Neural cell (in vitro differentiated cells): ENCODE measurements around the gene TNFAIP3.

Experiments used
- EP300 ChIP-seq: fragments of 450-650 bp; conservative IDR thresholded peaks from 2 replicates; pipeline ENCODE4 v1.6.1; 2014; ENCODE audit warnings: antibody characterized with exemption, mild to moderate bottlenecking, moderate library complexity; ENCODE audit not compliant: poor library complexity, severe bottlenecking
- EZH2 ChIP-seq: fragments of 200-600, 300-800 bp; shearing (Covaris generic), sonication (generic); IDR thresholded peaks from 2 replicates; pipeline ENCODE4 v1.6.1; 2014; ENCODE audit warnings: antibody characterized with exemption, low read length, borderline replicate concordance, mild to moderate bottlenecking; ENCODE audit not compliant: insufficient read depth, poor library complexity, severe bottlenecking
- POLR2AphosphoS5 ChIP-seq: IDR thresholded peaks from 2 replicates; pipeline ENCODE4 v1.6.1; 2012
- TF ChIP-seq, protein P1 (sequence below): fragments of 450-650 bp; IDR thresholded peaks from 2 replicates; pipeline ENCODE4 v1.5.1; 2014; ENCODE audit warnings: antibody characterized with exemption, mild to moderate bottlenecking, moderate library complexity; ENCODE audit not compliant: poor library complexity, severe bottlenecking

DNA sequence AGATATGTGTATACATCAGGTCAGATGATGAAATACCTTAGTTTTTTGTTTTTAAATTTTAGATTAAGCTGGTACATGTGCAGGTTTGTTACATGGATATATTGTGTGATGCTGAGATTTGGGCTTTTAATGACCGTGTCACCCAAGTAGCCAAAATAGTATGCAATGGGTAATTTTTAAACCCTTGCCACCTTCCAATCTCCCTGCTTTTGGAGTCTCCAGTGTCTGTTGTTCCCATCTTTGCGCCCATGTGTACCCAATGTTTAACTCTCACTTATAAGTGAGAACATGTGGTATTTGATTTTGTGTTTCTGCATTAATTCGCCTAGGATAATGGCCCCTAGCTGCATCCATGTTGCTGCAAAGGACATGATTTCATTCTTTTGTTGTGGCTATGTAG is 45.8 kb downstream of the TNFAIP3 start:
- TF ChIP-seq EP300: no peak
- no peak for TF ChIP-seq POLR2AphosphoS5
- TF ChIP-seq, protein P1, sequence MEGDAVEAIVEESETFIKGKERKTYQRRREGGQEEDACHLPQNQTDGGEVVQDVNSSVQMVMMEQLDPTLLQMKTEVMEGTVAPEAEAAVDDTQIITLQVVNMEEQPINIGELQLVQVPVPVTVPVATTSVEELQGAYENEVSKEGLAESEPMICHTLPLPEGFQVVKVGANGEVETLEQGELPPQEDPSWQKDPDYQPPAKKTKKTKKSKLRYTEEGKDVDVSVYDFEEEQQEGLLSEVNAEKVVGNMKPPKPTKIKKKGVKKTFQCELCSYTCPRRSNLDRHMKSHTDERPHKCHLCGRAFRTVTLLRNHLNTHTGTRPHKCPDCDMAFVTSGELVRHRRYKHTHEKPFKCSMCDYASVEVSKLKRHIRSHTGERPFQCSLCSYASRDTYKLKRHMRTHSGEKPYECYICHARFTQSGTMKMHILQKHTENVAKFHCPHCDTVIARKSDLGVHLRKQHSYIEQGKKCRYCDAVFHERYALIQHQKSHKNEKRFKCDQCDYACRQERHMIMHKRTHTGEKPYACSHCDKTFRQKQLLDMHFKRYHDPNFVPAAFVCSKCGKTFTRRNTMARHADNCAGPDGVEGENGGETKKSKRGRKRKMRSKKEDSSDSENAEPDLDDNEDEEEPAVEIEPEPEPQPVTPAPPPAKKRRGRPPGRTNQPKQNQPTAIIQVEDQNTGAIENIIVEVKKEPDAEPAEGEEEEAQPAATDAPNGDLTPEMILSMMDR: no peak
- no peak for TF ChIP-seq EZH2
